Ecto neural progenitor cell (in vitro differentiated cells): ENCODE data around the gene MAPK14.
"Not testable (repeated sequence)": the region's sequence is repeated elsewhere in the genome, so short reads cannot be mapped to it uniquely, and the experiment has no call there.

ENCODE experiments used
- DNase-seq: peaks from one replicate; pipeline ENCODE4 v3.0.0-alpha.2; 2018; ENCODE audit warnings: low spot score

Gene MAPK14

GRCh38 chr6:36123270-36124139 lies 95.9 kb downstream of the MAPK14 start:
- peak; percentile 80 for DNase-seq

- not testable (repeated sequence) for DNase-seq
Observed at GRCh38 chr6:36124346-36124745, 96.7 kb downstream of the MAPK14 start.

- DNase-seq = no peak
Observed at GRCh38 chr6:36124881-36125280, 97.3 kb downstream of the MAPK14 start.

GRCh38 chr6:36125575-36125974 lies 98.0 kb downstream of the MAPK14 start:
- DNase-seq = no peak

GRCh38 chr6:36126121-36126520 lies 98.5 kb downstream of the MAPK14 start:
- no peak for DNase-seq

GRCh38 chr6:36126553-36127458 lies 99.2 kb downstream of the MAPK14 start:
- DNase-seq = no peak

- DNase-seq = no peak
Observed at GRCh38 chr6:36127462-36128016, 99.9 kb downstream of the MAPK14 start.

- no peak for DNase-seq
Observed at GRCh38 chr6:36128073-36128472, 100.5 kb downstream of the MAPK14 start.

GRCh38 chr6:36128793-36129192 lies 101.2 kb downstream of the MAPK14 start:
- no peak for DNase-seq

- not testable (repeated sequence) for DNase-seq
Observed at GRCh38 chr6:36129334-36129733, 101.7 kb downstream of the MAPK14 start.

- no peak for DNase-seq
Observed at GRCh38 chr6:36129941-36130666, 102.5 kb downstream of the MAPK14 start, which contains the start of gene MAPK13. MAPK13 (plus strand) TSS chr6:36130513; CDS start chr6:36130583, 70 bp downstream.

GRCh38 chr6:36130667-36131510 lies 103.3 kb downstream of the MAPK14 start:
- peak; percentile 59 for DNase-seq

GRCh38 chr6:36131511-36132245 lies 104.1 kb downstream of the MAPK14 start:
- no peak for DNase-seq

- no peak for DNase-seq
Observed at GRCh38 chr6:36132246-36132895, 104.8 kb downstream of the MAPK14 start.

- DNase-seq = no peak
Observed at GRCh38 chr6:36133148-36133547, 105.5 kb downstream of the MAPK14 start.

GRCh38 chr6:36133912-36134311 lies 106.3 kb downstream of the MAPK14 start:
- no peak for DNase-seq

GRCh38 chr6:36135053-36135731 lies 107.6 kb downstream of the MAPK14 start:
- no peak for DNase-seq

- no peak for DNase-seq
Observed at GRCh38 chr6:36136034-36136433, 108.4 kb downstream of the MAPK14 start.

- DNase-seq = no peak
Observed at GRCh38 chr6:36136551-36136950, 108.9 kb downstream of the MAPK14 start.
